ENCODE data around the gene ZNF573.

The ZNF573 gene

DNA sequence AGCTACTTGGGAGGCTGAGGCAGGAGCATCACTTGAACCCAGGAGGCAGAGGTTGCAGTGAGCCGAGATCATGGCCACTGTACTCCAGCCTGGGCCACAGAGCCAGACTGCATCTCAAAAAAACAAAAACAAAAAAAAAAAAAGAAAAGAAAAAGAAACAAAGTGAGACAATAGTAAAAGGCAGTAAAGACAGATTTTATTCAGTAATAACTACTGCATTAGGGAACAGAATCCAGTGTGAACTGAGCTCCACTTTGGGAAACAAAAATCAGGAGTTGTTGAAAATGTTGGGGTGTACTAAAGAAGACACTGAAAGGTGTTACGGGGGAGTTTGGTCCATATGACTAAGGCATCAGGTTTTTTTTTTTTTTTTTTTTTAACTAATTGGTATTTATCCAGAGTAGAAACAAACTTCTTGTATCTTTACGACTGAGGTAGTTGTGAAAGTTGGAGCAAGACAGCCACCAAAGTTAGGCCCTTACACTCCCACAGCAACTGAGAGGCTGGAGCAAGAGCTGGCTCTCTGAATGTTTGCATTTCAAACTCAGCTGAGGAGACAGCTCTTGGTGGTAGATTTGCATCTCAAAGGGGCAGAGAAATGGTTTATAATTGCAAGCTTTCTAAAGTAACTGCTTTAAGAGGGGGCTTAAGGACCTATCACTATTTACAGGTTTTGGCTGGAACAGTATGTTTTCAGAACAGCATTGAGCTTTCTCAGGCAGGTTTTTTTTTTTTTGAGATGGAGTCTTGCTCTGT lies 84.1 kb downstream of the ZNF573 start:
- DNase-seq (ENCODE audit: low read depth in 3 of 3) = no peak

DNA sequence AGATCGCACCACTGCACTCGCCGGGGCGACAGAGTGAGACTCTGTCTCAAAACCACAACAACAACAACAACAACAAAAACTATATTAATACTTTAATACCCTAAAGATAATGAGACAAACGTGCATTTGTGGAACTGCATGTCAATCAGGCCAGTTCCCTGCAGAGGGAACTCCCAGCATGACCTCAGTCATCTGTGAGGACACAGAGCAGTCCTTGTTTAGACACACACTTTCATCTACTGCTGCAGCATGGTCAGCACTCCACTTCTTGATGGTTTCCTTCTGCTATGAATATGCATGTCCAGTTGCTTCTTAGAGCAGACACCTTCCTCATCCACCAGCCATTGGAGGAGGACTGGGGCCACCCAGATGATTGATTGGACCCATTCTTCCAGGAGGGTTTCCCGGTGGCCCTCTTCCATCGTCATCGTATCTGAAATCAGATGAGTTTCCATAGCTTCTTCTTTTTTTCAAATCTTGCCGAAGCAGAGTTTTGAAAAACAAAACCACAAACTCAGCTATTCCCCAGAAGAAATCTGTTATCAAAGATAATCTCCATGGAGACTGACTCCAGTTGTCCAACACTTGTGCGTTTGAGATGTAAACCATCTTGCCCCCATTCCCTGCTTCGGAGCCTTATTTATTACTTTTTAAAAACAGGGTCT lies 86.3 kb downstream of the ZNF573 start:
- no peak for DNase-seq (ENCODE audit: low read depth in 3 of 3)

DNA sequence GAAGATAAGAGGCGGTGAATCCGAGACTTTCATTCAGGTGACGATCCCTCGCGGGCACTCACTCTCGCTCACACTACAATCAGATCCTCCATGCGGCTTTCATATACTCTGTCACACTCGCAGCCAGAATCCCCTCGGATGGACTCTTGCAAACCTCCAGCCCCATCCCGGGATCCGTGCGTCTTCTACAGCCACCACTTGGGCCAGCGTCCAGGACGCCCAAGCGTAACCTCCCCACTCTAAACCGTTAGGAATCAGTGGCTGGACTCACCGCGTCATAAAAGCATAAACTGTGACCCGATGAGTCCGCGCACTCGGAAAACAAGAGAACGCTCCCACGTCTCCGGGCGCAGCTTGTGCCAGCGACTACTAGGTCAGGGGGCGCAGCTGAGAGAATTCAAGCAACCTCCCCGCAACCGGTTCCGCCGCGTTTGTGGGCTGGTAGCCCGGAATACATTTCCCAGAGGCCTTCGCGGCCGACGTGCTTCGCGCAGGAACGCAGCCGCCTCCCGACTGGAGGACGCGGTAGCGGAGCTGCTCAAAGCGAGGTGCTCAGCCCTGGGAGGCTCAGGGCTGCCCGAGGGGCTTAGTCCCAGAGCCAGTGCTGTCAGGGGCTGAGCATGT lies 87.4 kb downstream of the ZNF573 start:
- peak; percentile 63 to 80 (median 66) for DNase-seq (ENCODE audit: low read depth in 3 of 3)
